Prostate gland (tissue), 2 donors: ENCODE measurements around the gene LAPTM4A. TPM values are rescaled to one million over a fixed set of nuclear protein-coding genes. Genes with fewer than 3 reads are reported as not detected.

Experiments used
- DNase-seq: peaks from one replicate; pipeline ENCODE4 v3.0.0-alpha.2; 2019; ENCODE audit warnings: low spot score
- H3K27ac ChIP-seq, 2 donors: fragments of 200-600 bp; sonication (generic); 2 replicates each; pipeline ENCODE4 v1.5.1; 2017 to 2019
- H3K27me3 ChIP-seq: fragments of 200-600 bp; sonication (generic); replicated peaks from 2 replicates; pipeline ENCODE4 v1.5.1; 2019; ENCODE audit not compliant: insufficient read depth
- H3K36me3 ChIP-seq, 2 donors: fragments of 200-600 bp; sonication (generic); 1 replicate in 1 of 2; 2 replicates in 1 of 2; pipeline versions ENCODE4 v1.5.1 to v1.8.1; 2017 to 2019
- H3K4me1 ChIP-seq: fragments of 200-600 bp; sonication (generic); replicated peaks from 2 replicates; pipeline ENCODE4 v1.5.1; 2019
- H3K4me3 ChIP-seq, 2 donors: fragments of 200-600 bp; sonication (generic); 2 replicates each; pipeline ENCODE4 v1.5.1; 2017 to 2019
- H3K9me3 ChIP-seq: fragments of 200-600 bp; sonication (generic); 2 replicates; pipeline ENCODE4 v1.5.1; 2017
- POLR2A ChIP-seq: fragments of 450-650 bp; IDR thresholded peaks from one replicate; pipeline ENCODE4 v1.6.1; 2016; ENCODE audit warnings: antibody characterized with exemption, mild to moderate bottlenecking
- POLR2AphosphoS5 ChIP-seq: sonication (generic); formaldehyde crosslinking; IDR thresholded peaks from one replicate; pipeline ENCODE4 v1.6.1; 2017; ENCODE audit warnings: antibody characterized with exemption
- WGBS: methylation state at CpG from one replicate; pipeline ENCODE4 v1.1.5; 2018; 5-methylcytosine and 5-hydroxymethylcytosine counted together
- intact Hi-C: fragments of 100-400 bp; cut with DNase I; formaldehyde crosslinking; loops from one replicate; pipeline ENCODE4 v1.14.2; 2022
- total RNA-seq, 2 donors: library from RNA; depleted of rRNA; stranded (reverse); fragments of >200 nt; gene quantifications; one replicate each; pipeline ENCODE4 v1.1.0, GENCODE V29; 2016
- TF ChIP-seq, protein P1 (sequence below), 4 experiments: fragments of 200-600 bp in 2 of 4; fragments of 450-650 bp in 2 of 4; sonication (generic) in 2 of 4; IDR thresholded peaks; 1 replicate in 3 of 4; 2 replicates in 1 of 4; pipeline ENCODE4 v1.5.1; 2016 to 2019; ENCODE audit warnings: antibody characterized with exemption in 4 of 4, mild to moderate bottlenecking in 2 of 4, moderate library complexity in 2 of 4

LAPTM4A gene
- total RNA-seq, 2 donors from 2014 or later: 142 to 340 TPM

DNA sequence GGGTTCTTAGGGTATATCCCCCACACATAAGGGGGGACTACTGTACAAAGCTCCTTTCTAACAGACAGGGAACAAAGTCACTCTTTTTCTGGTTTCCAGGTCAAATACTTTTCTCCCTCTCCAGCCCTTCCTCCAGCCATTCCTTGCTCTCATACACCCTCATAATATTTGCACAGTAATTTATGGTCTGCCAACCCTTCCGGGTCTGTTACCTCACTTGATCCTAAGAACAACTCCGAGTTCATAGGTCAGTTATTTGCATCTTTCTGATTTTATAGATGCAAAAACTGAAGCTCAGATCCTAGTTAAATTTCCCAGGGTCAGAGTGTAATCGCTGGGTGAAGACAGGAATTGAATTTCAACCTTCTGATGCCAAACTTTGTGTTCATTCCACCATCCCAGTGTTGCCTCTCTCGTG is 24.2 kb downstream of the LAPTM4A start:
- no peak for DNase-seq
- Histone ChIP-seq H3K27me3 (no peaks in the 10 kb centered on the region), H3K27ac (peak overlapping the region in 1 of 2 donors; percentile 35), H3K36me3 (no peaks in the 10 kb centered on the region), H3K9me3 (no peaks in the 10 kb centered on the region), H3K4me1 (no peaks in the 10 kb centered on the region), H3K4me3 (no peak overlapping the region)
- WGBS: 46% methylated on average over 4 of the region's 4 CpGs
- intact Hi-C loops: no loop called here
- TF ChIP-seq POLR2A (no peak), POLR2AphosphoS5 (no peak)
- TF ChIP-seq, protein P1, sequence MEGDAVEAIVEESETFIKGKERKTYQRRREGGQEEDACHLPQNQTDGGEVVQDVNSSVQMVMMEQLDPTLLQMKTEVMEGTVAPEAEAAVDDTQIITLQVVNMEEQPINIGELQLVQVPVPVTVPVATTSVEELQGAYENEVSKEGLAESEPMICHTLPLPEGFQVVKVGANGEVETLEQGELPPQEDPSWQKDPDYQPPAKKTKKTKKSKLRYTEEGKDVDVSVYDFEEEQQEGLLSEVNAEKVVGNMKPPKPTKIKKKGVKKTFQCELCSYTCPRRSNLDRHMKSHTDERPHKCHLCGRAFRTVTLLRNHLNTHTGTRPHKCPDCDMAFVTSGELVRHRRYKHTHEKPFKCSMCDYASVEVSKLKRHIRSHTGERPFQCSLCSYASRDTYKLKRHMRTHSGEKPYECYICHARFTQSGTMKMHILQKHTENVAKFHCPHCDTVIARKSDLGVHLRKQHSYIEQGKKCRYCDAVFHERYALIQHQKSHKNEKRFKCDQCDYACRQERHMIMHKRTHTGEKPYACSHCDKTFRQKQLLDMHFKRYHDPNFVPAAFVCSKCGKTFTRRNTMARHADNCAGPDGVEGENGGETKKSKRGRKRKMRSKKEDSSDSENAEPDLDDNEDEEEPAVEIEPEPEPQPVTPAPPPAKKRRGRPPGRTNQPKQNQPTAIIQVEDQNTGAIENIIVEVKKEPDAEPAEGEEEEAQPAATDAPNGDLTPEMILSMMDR (IDR thresholded peaks at IDR 0.05): no peak

DNA sequence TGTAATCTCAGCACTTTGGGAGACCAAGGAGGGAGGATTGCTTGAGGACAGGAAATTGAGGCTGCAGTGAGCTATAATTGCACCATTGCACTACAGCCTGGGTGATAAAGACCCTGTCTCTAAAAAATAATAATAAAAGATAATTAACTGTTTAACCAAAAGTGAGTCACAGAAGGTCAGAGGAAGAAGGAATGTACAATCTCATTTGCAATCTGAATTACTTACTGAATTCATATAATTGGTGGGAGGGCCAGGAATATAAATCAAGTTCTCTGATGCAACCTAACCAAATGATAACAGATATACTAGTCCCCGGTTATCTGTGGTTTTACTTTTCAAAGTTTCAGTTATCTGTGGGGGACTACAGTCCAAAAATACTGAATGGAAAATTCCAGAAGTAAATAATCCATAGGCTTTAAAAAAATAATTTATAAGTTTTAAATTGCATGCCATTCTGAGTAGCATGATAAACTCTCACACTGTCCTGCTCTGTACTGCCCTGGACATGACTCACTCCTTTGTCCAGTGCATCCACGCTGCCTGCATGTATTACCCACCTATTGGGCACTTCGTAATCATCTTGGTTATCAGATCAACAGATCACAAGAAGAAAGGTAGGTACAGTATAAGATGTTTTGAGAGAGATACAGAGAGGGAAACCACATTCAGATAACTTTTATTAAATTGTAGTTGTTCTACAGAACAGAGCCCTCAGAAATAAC is 26.2 kb downstream of the LAPTM4A start:
- Histone ChIP-seq H3K9me3 (no peaks in the 10 kb centered on the region), H3K36me3 (no peaks in the 10 kb centered on the region), H3K27me3 (no peaks in the 10 kb centered on the region), H3K4me1 (no peaks in the 10 kb centered on the region), H3K27ac (no peak overlapping the region), H3K4me3 (no peak overlapping the region)
- TF ChIP-seq, protein P1 (IDR thresholded peaks at IDR 0.05): no peak
- no peak for TF ChIP-seq POLR2AphosphoS5
- no peak for TF ChIP-seq POLR2A
- no peak for DNase-seq
- intact Hi-C loops: no loop called here
- 87% methylated on average over 3 of the region's 3 CpGs for WGBS

DNA sequence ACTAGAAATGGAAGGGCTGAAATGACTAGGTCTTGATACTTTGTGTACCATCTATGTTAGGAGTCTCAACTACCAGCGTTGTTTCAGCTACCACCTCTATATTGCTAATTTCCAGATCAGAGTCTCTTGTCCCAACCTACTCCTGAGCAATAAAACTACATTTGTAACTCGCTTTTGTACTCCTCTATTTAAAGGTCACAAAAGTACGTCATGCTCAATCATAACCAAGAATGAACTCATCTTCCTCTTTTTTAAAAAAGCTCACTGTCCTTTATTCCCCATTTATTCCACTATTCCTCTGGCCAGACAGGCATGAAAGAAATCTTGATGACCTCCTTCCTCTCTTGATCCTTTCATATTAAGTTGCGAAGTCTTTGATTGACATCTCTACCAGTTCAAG is 27.7 kb downstream of the LAPTM4A start:
- WGBS: 92% methylated on average over 4 of the region's 4 CpGs
- TF ChIP-seq POLR2AphosphoS5: no peak
- TF ChIP-seq, protein P1 (IDR thresholded peaks at IDR 0.05): no peak
- no peak for TF ChIP-seq POLR2A
- no peak overlapping the region for H3K27ac ChIP-seq
- H3K27me3 ChIP-seq: no peaks in the 10 kb centered on the region
- no peak for DNase-seq
- no peaks in the 10 kb centered on the region for H3K9me3 ChIP-seq
- no peaks in the 10 kb centered on the region for H3K36me3 ChIP-seq
- H3K4me1 ChIP-seq: no peaks in the 10 kb centered on the region
- H3K4me3 ChIP-seq: no peak overlapping the region
- intact Hi-C loops: no loop called here

DNA sequence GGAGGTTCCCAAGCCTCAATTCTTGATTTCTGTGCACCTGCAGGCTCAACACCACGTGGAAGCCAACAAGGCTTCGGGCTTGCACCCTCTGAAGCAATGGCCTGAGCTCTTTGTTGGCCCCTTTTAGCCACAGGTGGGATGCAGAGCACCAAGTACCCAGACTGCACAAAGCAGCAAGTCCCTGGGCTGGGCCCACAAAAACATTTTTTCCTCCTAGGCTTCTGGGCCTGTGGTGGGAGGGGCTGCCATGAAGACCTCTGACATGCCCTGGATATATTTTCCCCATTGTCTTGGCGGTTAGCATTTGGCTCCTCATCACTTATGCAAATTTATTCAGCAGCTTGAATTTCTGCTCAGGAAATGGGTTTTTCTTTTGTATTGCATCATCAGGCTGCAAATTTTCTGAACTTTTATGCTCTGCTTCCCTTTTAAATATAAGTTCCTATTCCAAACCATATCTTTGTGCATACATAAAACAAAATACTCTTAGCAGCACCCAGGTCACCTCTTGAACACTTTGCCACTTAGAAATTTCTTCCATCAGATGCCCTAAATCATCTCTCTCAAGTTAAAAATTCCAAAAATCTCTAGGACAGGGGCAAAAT is 29.9 kb downstream of the LAPTM4A start:
- DNase-seq: no peak
- H3K9me3 ChIP-seq: no peaks in the 10 kb centered on the region
- intact Hi-C loops: no loop called here
- no peak for TF ChIP-seq POLR2AphosphoS5
- TF ChIP-seq, protein P1 (IDR thresholded peaks at IDR 0.05): no peak
- no peak for TF ChIP-seq POLR2A
- H3K4me1 ChIP-seq: no peaks in the 10 kb centered on the region
- no peak overlapping the region for H3K27ac ChIP-seq
- WGBS: 96% methylated on average over 3 of the region's 3 CpGs
- H3K27me3 ChIP-seq: no peaks in the 10 kb centered on the region
- no peak overlapping the region for H3K4me3 ChIP-seq
- no peaks in the 10 kb centered on the region for H3K36me3 ChIP-seq

DNA sequence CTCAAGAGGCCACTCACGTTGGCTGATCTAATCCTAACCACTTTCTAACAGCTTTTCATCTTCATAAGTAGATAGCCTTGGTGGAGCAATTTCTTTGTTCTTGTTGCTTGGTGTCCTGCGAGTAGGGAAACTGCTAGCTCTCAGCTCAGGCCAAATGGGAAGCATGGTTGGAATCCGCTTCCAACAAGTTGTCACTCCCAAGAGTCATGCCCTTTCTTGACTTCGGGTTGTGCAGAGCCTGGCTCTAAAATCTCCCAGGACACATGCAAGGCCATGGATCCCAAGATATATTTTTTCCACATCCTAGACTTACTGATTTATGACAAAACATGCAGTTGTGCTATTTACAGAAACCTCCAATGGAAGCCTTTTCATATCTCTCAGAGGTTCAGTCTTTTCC is 31.7 kb downstream of the LAPTM4A start:
- WGBS: 89% methylated on average over 4 of the region's 4 CpGs
- Histone ChIP-seq H3K36me3 (no peaks in the 10 kb centered on the region), H3K27me3 (no peaks in the 10 kb centered on the region), H3K4me3 (no peak overlapping the region), H3K9me3 (no peaks in the 10 kb centered on the region), H3K4me1 (no peaks in the 10 kb centered on the region), H3K27ac (no peak overlapping the region)
- intact Hi-C loops: no loop called here
- DNase-seq: no peak
- no peak for TF ChIP-seq POLR2AphosphoS5
- TF ChIP-seq POLR2A: no peak
- TF ChIP-seq, protein P1 (IDR thresholded peaks at IDR 0.05): no peak
